Measurements from ENCODE around the gene LIPA. TPM values are rescaled to one million over a fixed set of nuclear protein-coding genes. Genes with fewer than 3 reads are reported as not detected.
"Not testable (repeated sequence)": the region's sequence is repeated elsewhere in the genome, so short reads cannot be mapped to it uniquely, and the experiment has no call there.

Gene LIPA
- total RNA-seq, 2 donors from 2014 or later: 52.4 to 71.1 TPM

- no peak for DNase-seq (ENCODE audit: low spot score)
- intact Hi-C loops (cut with DNase I): no loop called here
Observed at GRCh38 chr10:89274928-89275327, 23.4 kb upstream of the LIPA start.

DNA sequence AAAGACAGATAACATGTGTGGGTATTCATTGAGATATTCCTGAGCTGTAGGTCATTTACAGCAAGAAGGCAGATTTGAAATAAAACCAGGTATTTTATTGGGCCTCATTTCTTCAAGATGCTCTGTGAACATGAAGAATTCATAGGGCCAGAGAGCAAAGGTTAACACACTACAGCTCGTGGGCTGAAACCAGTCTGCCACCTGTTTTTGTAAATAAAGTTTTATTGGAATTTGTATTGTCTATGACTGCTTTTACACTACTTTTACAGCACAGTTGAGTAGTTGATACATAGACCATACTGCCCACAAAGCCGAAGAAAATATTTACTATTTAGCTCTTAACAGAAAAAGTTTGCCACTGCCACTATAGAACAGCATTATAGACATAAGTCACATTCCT is 22.1 kb upstream of the LIPA start:
- intact Hi-C loops (cut with DNase I): no loop called here
- no peak for DNase-seq (ENCODE audit: low spot score)

DNA sequence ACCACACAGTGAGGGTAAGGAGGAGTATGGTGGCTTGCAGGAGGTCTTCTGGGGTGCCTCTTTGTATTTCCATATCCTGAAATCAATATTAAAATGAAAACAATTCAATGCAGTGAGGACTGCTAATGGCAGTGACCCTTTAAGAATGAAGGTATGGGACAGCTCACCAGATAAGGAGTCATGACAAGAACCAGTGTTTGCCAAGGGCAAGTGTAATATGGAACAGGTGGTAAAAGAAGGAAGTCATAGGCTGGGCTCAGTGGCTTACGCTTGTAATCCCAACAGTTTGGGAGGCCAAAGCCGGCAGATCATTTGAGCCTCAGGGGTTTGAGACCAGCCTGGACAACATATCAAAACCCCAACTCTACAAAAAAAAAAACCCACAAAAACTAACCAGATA is 20.0 kb upstream of the LIPA start:
- DNase-seq (ENCODE audit: low spot score): no peak
- intact Hi-C loops (cut with DNase I): no loop called here

DNA sequence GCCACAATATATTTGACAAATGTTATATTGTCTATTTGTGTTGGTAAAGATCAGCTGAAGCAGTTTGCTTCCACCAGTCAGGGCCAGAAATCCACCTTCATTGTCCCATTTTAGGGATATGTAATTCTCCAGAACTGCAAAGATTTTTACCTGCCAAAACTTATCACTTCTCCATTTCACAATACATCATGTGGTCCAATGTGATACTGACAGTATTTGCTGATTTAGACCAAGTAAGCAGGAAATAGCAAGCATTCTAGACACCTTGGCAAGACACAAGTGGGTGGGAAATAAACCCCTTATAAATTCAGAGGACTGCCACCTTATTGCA is 18.5 kb upstream of the LIPA start:
- intact Hi-C loops (cut with DNase I): no loop called here
- DNase-seq (ENCODE audit: low spot score): no peak

- intact Hi-C loops (cut with DNase I): no loop called here
- DNase-seq (ENCODE audit: low spot score): no peak
Observed at GRCh38 chr10:89269433-89270152, 18.0 kb upstream of the LIPA start.

DNA sequence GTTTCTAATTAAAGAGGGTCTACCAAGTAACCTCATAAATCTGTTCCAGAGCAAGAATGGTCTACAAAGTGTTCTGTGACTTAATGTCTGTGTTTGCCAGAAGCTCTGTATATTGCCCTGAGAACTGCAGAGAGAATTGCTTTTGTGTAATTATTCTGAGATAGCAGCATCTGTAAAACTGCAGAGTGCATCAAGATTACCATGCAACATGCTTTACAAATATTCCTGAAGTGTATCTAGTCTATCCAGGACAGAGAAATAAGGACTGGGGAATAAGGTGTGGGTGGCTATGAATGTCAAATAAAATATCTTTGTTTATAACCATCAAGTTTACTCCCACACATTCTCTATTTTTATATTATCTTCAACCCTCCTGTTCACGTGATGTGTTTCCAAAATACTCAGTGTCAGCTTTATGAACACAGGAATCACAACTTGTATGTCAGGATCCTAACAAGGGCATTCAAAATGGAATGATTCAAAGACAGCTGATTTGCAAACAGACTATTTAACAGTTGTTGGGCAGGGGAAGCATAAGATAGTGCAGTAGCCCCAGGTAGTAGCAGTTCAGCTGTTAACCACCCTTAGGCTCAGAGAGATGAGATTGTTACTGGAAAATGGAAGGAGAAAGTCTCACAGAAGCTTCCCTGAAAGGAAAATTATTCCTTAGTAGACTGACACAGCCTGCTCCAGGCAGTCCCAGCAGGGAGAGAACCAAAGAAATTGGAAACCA is 15.3 kb upstream of the LIPA start:
- intact Hi-C loops (cut with DNase I): no loop called here
- DNase-seq (ENCODE audit: low spot score): no peak

- intact Hi-C loops (cut with DNase I): no loop called here
Observed at GRCh38 chr10:89263531-89263930, 12.0 kb upstream of the LIPA start.

DNA sequence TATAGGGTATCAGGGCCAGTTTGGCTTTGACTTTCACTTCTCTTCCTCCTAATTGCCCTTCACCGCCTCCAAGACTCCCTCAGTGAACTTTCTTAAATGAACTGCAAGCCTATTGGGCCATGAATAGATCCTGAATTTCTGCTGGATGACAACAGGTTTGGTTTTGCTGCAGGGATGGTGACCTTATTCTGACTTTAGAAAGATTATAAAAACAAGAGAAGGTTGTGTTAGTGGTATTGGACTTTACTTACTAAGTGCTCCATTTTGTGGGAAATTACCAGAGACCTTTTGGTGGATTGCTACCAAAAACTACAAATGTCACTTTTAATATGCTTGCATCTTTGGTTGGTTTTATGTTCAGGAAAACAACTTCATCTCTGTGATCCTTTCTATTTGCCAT is 11.5 kb upstream of the LIPA start:
- intact Hi-C loops (cut with DNase I): no loop called here
- no peak for DNase-seq (ENCODE audit: low spot score)

More at GRCh38 chr10:89263531-89263930, 12.0 kb upstream of the LIPA start:
- no peak for DNase-seq (ENCODE audit: low spot score)

DNA sequence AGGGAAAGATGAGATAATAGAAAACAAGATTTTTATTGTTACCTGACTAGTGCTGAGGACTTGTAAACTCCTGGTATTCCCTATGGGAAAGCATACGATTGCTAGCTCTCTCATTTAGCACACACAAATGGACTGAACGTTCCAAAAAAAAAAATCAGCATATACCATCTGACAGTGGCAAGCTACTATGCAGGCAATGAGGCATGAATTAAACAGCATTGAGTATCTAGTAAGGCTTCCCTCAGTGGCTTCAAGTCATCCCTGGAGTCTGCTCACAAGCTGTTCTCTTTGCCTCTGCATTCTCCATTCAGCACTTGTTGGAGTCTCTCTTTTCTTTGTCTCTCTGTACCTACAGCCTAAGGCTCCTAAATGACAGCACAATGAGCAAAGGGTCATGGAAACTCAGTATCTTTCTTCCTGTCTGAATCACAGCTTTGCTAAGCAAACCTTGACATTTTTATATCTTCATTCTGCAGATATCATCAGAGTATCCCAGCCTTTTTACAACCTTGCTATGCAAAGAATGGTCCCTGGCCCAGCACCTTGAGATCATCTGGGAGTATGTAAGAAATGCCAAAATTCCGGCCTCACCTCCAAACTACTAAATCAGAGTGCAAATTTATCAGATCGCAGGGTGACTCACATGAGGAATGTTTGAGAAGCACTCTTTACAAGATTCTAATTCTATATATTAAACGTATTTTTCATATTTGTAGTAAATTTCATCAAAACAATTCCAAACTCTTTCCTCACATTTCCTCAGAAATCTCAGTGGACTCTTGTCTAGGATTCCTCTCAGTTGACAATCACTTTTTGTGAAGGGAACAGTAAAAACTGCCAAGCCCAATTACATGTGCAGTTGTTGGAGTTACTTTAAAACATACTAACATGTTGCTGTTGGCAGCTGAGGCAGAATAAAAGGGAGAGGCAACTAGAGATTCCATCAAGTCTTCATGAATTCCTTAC is 10.8 kb upstream of the LIPA start:
- no peak for DNase-seq (ENCODE audit: low spot score)
- intact Hi-C loops (cut with DNase I): no loop called here

DNA sequence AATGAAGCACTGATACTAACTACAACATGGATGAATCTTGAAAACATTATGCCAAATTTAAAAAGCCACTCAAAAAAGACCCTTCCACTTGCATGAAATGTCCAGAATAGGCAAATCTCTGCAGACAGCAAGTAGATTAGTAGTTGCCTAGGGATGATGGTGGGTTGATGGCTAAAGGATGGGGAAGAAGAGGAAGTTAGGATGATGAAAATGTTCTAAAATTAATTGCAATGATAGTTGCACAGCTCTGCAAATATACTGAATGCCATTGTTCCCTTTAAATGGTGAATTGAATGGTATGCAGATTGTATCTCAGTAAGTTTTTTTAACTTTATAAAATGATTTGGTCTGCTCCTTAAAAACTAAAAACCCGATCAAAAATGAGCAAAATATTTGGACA is 7.3 kb upstream of the LIPA start:
- DNase-seq (ENCODE audit: low spot score): no peak
- intact Hi-C loops (cut with DNase I): loop anchor here in 1 of 2 donors (5.0 kb wide), 1 partner anchor 113 kb away; no protein-coding TSS in a partner anchor

DNA sequence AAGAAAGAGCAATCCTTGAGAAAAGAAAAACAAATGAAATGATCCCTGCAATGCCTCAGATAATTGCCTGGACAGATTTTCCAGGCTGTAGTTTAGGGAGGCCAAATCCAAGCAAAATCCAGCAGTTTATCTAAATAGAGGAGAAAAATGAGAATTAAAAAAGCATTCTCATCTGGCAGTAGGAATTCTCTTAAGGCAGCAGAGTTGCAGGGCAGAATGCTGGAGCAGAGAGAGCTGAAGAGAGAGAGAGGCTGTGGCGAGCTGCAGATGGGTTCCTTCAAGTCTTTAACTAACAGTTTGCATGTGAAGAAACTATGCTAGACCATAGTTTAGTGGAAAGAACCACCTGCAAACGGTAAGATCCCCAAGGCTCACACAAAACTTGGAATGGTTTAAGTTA is 6.0 kb upstream of the LIPA start:
- intact Hi-C loops (cut with DNase I): loop anchor here in 1 of 2 donors (5.0 kb wide), 1 partner anchor 115 kb away; no protein-coding TSS in a partner anchor
- no peak for DNase-seq (ENCODE audit: low spot score)

DNA sequence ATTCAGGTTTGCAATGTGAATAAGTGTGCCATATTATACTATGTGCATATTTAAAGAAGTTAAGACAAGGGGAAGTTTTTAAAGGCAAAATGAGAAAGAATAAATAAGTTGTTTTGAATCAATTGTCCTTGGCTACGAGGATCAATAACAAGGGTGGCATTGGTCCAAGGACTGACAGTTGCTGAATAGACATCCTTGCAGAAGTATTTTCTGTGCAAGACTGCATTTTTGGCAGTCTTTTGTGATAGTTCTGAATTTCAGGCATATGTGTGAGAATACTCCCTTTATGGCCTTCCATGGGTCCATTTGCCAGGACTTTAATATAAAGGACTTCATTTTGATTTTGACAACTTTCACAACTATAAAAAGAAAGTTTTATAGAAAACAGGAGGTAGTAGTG is 5.4 kb upstream of the LIPA start:
- DNase-seq (ENCODE audit: low spot score): no peak
- intact Hi-C loops (cut with DNase I): loop anchor here in 1 of 2 donors (5.0 kb wide), 1 partner anchor 115 kb away; no protein-coding TSS in a partner anchor

DNA sequence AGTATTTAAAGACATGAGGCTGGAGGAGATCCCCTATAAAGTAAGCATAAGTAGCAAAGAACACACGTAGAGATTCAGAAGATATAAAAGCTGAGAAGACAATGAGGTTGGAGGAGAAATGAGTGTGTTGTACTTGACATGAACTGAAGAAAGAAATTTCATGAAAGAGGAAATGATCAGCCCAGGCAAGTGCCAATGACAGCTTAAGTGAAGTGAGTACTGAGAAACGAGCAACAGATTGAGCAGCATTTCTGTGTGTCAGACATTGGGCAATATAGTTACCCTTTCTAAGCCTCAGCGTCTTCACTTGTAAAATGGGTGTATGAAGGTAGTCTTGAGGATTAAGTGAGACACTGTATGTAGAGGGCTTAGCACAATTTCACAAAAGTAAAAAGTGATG is 4.8 kb upstream of the LIPA start:
- no peak for DNase-seq (ENCODE audit: low spot score)
- intact Hi-C loops (cut with DNase I): loop anchor here in 1 of 2 donors (5.0 kb wide), 1 partner anchor 116 kb away; no protein-coding TSS in a partner anchor

GRCh38 chr10:89255793-89256192 is 4.2 kb upstream of the LIPA start:
- intact Hi-C loops (cut with DNase I): loop anchor here in 1 of 2 donors (5.0 kb wide), 1 partner anchor 117 kb away; no protein-coding TSS in a partner anchor

DNA sequence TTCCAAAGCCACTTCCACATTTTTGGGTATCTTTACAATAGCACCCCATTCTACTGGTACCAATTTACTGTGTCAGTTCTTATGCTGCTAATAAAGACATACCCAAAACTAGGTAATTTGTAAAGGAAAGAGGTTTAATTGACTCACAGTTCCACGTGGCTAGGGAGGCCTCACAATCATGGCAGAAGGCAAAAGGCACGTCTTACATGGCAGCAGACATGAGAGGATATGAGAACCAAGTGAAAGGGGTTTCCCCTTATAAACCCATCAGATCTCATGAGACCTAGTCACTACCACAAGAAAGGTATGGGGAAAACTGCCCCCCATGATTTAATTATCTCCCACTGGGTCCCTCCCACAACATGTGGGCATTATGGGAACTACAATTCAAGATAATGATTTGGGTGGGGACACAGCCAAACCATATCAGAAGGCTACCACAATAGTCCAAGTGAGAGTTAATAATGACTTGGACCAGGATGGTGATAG is 3.6 kb upstream of the LIPA start:
- intact Hi-C loops (cut with DNase I): loop anchor here in 1 of 2 donors (5.0 kb wide), 1 partner anchor 117 kb away; no protein-coding TSS in a partner anchor
- DNase-seq (ENCODE audit: low spot score): not testable (repeated sequence)

More at GRCh38 chr10:89255793-89256192, 4.2 kb upstream of the LIPA start:
- no peak for DNase-seq (ENCODE audit: low spot score)

DNA sequence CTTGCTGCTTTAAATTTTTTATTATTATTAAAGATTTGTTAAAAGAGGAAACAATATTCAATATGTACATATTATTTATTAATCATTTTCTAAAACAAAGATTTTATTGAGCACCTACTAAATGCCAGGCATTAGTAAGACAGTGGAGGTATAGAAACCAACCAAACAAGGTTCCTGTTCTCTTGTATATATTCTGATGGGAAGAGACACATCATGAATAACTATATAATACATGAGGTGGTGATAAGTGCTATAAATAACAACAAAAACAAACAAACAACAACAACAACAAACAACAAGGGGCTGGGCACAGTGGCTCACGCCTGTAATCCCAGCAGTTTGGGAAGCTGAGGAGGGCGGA is 630 bp upstream of the LIPA start:
- intact Hi-C loops (cut with DNase I): no loop called here
- DNase-seq (ENCODE audit: low spot score): no peak

GRCh38 chr10:89250865-89251408 is 638 bp downstream of the LIPA start:
- no peak for DNase-seq (ENCODE audit: low spot score)

GRCh38 chr10:89248990-89249389 is 2.6 kb downstream of the LIPA start:
- DNase-seq (ENCODE audit: low spot score): no peak
- intact Hi-C loops (cut with DNase I): no loop called here

More at GRCh38 chr10:89250865-89251408, 638 bp downstream of the LIPA start:
- intact Hi-C loops (cut with DNase I): no loop called here

GRCh38 chr10:89247623-89248022 is 4.0 kb downstream of the LIPA start:
- intact Hi-C loops (cut with DNase I); DNase-seq (ENCODE audit: low spot score): not testable (repeated sequence)
